Heart right ventricle (tissue), 16 donors: ENCODE measurements around the gene TEAD1. TPM values are rescaled to one million over a fixed set of nuclear protein-coding genes. Genes with fewer than 3 reads are reported as not detected.

Experiments
- ATAC-seq, 8 donors: fragments of 200-7000 bp; cut with Tn5 transposase; one replicate each; pipeline ENCODE4 v1.9.1; 2020; ENCODE audit warnings: mild to moderate bottlenecking in 8 of 8, moderate library complexity in 8 of 8, moderate number of reproducible peaks in 1 of 8
- DNase-seq, 2 donors: peaks; one replicate each; pipeline ENCODE4 v3.0.0-alpha.2; 2020
- H3K27ac ChIP-seq, 10 donors: fragments of 200-600 bp; sonication (generic) in 2 of 10; one replicate each; pipeline versions ENCODE4 v1.5.0 to v1.8.0; 2020 to 2022; ENCODE audit warnings: mild to moderate bottlenecking in 3 of 10
- H3K27me3 ChIP-seq, 7 donors: fragments of 200-600 bp; one replicate each; pipeline ENCODE4 v1.8.0; 2021 to 2022; ENCODE audit warnings: mild to moderate bottlenecking in 2 of 7
- H3K36me3 ChIP-seq, 9 donors: fragments of 200-600 bp; sonication (generic) in 1 of 9; one replicate each; pipeline versions ENCODE4 v1.5.0 to v1.8.0; 2020 to 2022; ENCODE audit warnings: mild to moderate bottlenecking in 2 of 9
- H3K4me1 ChIP-seq, 9 donors: fragments of 200-600 bp; sonication (generic) in 1 of 9; one replicate each; pipeline versions ENCODE4 v1.5.0 to v1.8.0; 2020 to 2022; ENCODE audit warnings: mild to moderate bottlenecking in 4 of 9
- H3K4me3 ChIP-seq, 10 donors: fragments of 200-600 bp; sonication (generic) in 2 of 10; one replicate each; pipeline versions ENCODE4 v1.5.0 to v1.8.0; 2020 to 2022; ENCODE audit warnings: mild to moderate bottlenecking in 7 of 10, moderate library complexity in 2 of 10
- H3K9me3 ChIP-seq, 11 donors: fragments of 200-600 bp in 10 of 11; sonication (generic) in 2 of 11; one replicate each; pipeline versions ENCODE4 v1.5.0 to v1.8.0; 2013 to 2022; ENCODE audit warnings: mild to moderate bottlenecking in 2 of 11, control low read depth in 1 of 11, moderate library complexity in 1 of 11
- CTCF ChIP-seq, 9 donors: fragments of 200-600 bp; sonication (generic) in 2 of 9; IDR thresholded peaks; one replicate each; pipeline versions ENCODE4 v1.5.0 to v1.8.0; 2021 to 2022; ENCODE audit warnings: antibody characterized with exemption in 9 of 9, mild to moderate bottlenecking in 5 of 9, moderate library complexity in 1 of 9
- WGBS, 2 donors: extraction: QIAGEN DNeasy Blood & Tissue Kit; methylation state at CpG; one replicate each; pipeline ENCODE4 v1.1.7; 2013; ENCODE audit warnings: inconsistent platforms in 1 of 2; 5-methylcytosine and 5-hydroxymethylcytosine counted together
- intact Hi-C, 10 donors: fragments of 100-400 bp; cut with DNase I; formaldehyde crosslinking; loops; one replicate each; pipeline versions ENCODE4 v1.11.1 to v1.14.2; 2022
- polyA plus RNA-seq, 2 donors: library from polyadenylated mRNA; stranded (reverse); fragments of 200-250 nt; gene quantifications; one replicate each; pipeline ENCODE4 v1.2.3, GENCODE V29; 2013
- total RNA-seq, 10 donors: library from RNA; stranded (reverse); fragmentation: NEBNext Ultra II Directional in 3 of 10; extraction: Animal tissue kit (Norgen Biotek cat#: 25700) in 3 of 10; gene quantifications; one replicate each; pipeline versions ENCODE4 v1.2.1 to v1.2.4, GENCODE V29; 2021 to 2023
- donor health status: Arrhythmogenic right ventricular cardiomyopathy.
- donor health status: ischemic (EF 13 %, LVEDD 7.1; RV severe dilation, severe dysfunction).
- donor health status: healthy with polysubstance abuse.
- donor health status: DM: no; HTN: yes; CAD: no.
- donor health status: DM: no; HTN: no; CAD: no.
- donor health status: ischemic (EF 25% LVEDD 6.9; RV normal size, moderate dysfunction).
- donor health status: ischemic (EF 25% LVEDD 5.7; RV mildly dilated, moderate dysfunction).
- donor health status: healthy.
- donor health status: DM: yes; HTN: yes; CAD: no.
- donor health status: Ischemic cardiomyopathy.
- donor health status: ischemic (EF 35%, LVEDD 5.7; RV mildly dilated, moderate dysfunction).
- donor health status: nonischemic (EF 11% LVEDD 7.7; RV severe dilation, severe dysfunction).
- donor health status: DM: yes; HTN: yes; CAD: no.
- donor health status: PGD.
- donor health status: ischemic (EF 29% LVEDD 5.4; RV normal size, mild dysfunction).
- donor health status: nonischemic (EF 23%, LVEDD 6.1; RV moderate dilation, normal function).

The TEAD1 gene
- total and polyA plus RNA-seq, 12 donors = 12.7 to 138 (median 116) TPM

- ATAC-seq (no peak), DNase-seq (no peak)
- no peaks in the 10 kb centered on the region for H3K9me3 ChIP-seq
- no peak for TF ChIP-seq CTCF (IDR thresholded peaks at IDR 0.05)
- no peak overlapping the region for H3K4me3 ChIP-seq
- H3K27me3 ChIP-seq = no peaks in the 10 kb centered on the region
- no peak overlapping the region for H3K27ac ChIP-seq
- no peaks in the 10 kb centered on the region for H3K36me3 ChIP-seq
- intact Hi-C loops = loop anchor here in 2 of 10 donors (5.0 to 10.0 kb wide), 2 partner anchors 55 to 62 kb away; no protein-coding TSS in a partner anchor
- peaks cover 7 to 62% (median 21%) of the 10 kb centered on the region in 9 donors for H3K4me1 ChIP-seq
- 94 to 95% methylated on average over 6 of the region's 6 CpGs for WGBS, 2 donors
Measured at GRCh38 chr11:12749442-12749841, 75.2 kb downstream of the TEAD1 start.

- WGBS, 2 donors = 76 to 81% methylated on average over 5 of the region's 5 CpGs
- no peak for DNase-seq
- TF ChIP-seq CTCF (IDR thresholded peaks at IDR 0.05) = no peak
- intact Hi-C loops = no loop called here
- no peak overlapping the region for H3K27ac ChIP-seq
- ATAC-seq = no peak
- H3K4me1 ChIP-seq = peaks cover 3 to 64% (median 28%) of the 10 kb centered on the region in 9 donors
- H3K36me3 ChIP-seq = no peaks in the 10 kb centered on the region
- no peaks in the 10 kb centered on the region for H3K27me3 ChIP-seq
- H3K4me3 ChIP-seq = no peak overlapping the region
- H3K9me3 ChIP-seq = no peaks in the 10 kb centered on the region
Measured at GRCh38 chr11:12750181-12750580, 76.0 kb downstream of the TEAD1 start.

GRCh38 chr11:12752868-12753524 lies 78.8 kb downstream of the TEAD1 start:
- Histone ChIP-seq H3K4me1 (peaks cover 0 to 66% (median 28%) of the 10 kb centered on the region in 9 donors), H3K27ac (no peak overlapping the region), H3K27me3 (no peaks in the 10 kb centered on the region), H3K9me3 (no peaks in the 10 kb centered on the region), H3K4me3 (no peak overlapping the region), H3K36me3 (no peaks in the 10 kb centered on the region)
- intact Hi-C loops = no loop called here
- TF ChIP-seq CTCF (IDR thresholded peaks at IDR 0.05) = no peak
- 97 to 99% methylated on average over 8 of the region's 8 CpGs for WGBS, 2 donors
- no peak for ATAC-seq
- no peak for DNase-seq

- no peak for TF ChIP-seq CTCF (IDR thresholded peaks at IDR 0.05)
- Histone ChIP-seq H3K4me3 (no peak overlapping the region), H3K9me3 (no peaks in the 10 kb centered on the region), H3K27ac (no peak overlapping the region), H3K4me1 (peaks cover 0 to 66% (median 28%) of the 10 kb centered on the region in 9 donors), H3K27me3 (no peaks in the 10 kb centered on the region), H3K36me3 (no peaks in the 10 kb centered on the region)
- intact Hi-C loops = no loop called here
- WGBS, 2 donors = 75 to 78% methylated on average over 3 of the region's 3 CpGs
- DNase-seq (no peak), ATAC-seq (no peak)
Measured at GRCh38 chr11:12754021-12754420, 79.8 kb downstream of the TEAD1 start.
